SK-N-SH treated with all-trans-retinoic acid at 6 μM for 48 hours (cell line): Measurements from ENCODE around the gene WNT10A.

Experiments
- ATAC-seq: fragments of 200-7000 bp; cut with Tn5 transposase; 3 replicates; pipeline ENCODE4 v1.9.1; 2020; ENCODE audit warnings: mild to moderate bottlenecking, moderate library complexity
- ARNTL ChIP-seq: fragments of 450-650 bp; formaldehyde crosslinking; IDR thresholded peaks from 2 replicates; pipeline ENCODE4 v1.5.0; 2020; ENCODE audit warnings: low read depth, mild to moderate bottlenecking, moderate library complexity, borderline replicate concordance
- BACH2 ChIP-seq: fragments of 250-450 bp; sonication (Bioruptor Pico); IDR thresholded peaks from 2 replicates; pipeline ENCODE4 v1.9.0; 2021; ENCODE audit warnings: mild to moderate bottlenecking, borderline replicate concordance
- CSDC2 ChIP-seq: fragments of 250-450 bp; sonication (Bioruptor Pico); IDR thresholded peaks from 2 replicates; pipeline ENCODE4 v1.5.0; 2020; ENCODE audit warnings: mild to moderate bottlenecking, moderate library complexity
- ESRRG ChIP-seq: fragments of 250-450 bp; sonication (Bioruptor Pico); IDR thresholded peaks from 2 replicates; pipeline ENCODE4 v1.6.1; 2021; ENCODE audit warnings: mild to moderate bottlenecking
- GLIS3 ChIP-seq: fragments of 250-450 bp; sonication (Bioruptor Pico); IDR thresholded peaks from 2 replicates; pipeline ENCODE4 v1.5.0; 2020; ENCODE audit warnings: mild to moderate bottlenecking, moderate library complexity
- ISL1 ChIP-seq: fragments of 250-450 bp; sonication (Bioruptor Pico); IDR thresholded peaks from 2 replicates; pipeline ENCODE4 v2.1.2; 2022; ENCODE audit warnings: mild to moderate bottlenecking, moderate library complexity
- OSR1 ChIP-seq: fragments of 250-450 bp; sonication (Bioruptor Pico); IDR thresholded peaks from 2 replicates; pipeline ENCODE4 v1.8.0; 2022; ENCODE audit warnings: moderate library complexity, mild to moderate bottlenecking, inconsistent platforms
- PPARA ChIP-seq: fragments of 250-450 bp; sonication (Bioruptor Pico); IDR thresholded peaks from 2 replicates; pipeline ENCODE4 v1.5.0; 2020; ENCODE audit warnings: mild to moderate bottlenecking, borderline replicate concordance
- RARB ChIP-seq: fragments of 250-450 bp; sonication (Bioruptor Pico); IDR thresholded peaks from 2 replicates; pipeline ENCODE4 v1.8.0; 2021; ENCODE audit warnings: mild to moderate bottlenecking, moderate library complexity
- SNAI2 ChIP-seq: fragments of 250-450 bp; sonication (Bioruptor Pico); IDR thresholded peaks from 2 replicates; pipeline ENCODE4 v1.5.0; 2020; ENCODE audit warnings: mild to moderate bottlenecking, moderate library complexity
- TCF4 ChIP-seq: fragments of 250-450 bp; sonication (Bioruptor Pico); IDR thresholded peaks from 2 replicates; pipeline ENCODE4 v1.8.0; 2021; ENCODE audit warnings: mild to moderate bottlenecking, moderate library complexity, borderline replicate concordance
- TOX ChIP-seq: fragments of 250-450 bp; sonication (Bioruptor Pico); IDR thresholded peaks from 2 replicates; pipeline ENCODE4 v1.8.0; 2021; ENCODE audit warnings: mild to moderate bottlenecking, moderate library complexity, borderline replicate concordance
- ZC3H10 ChIP-seq: fragments of 250-450 bp; sonication (Bioruptor Pico); IDR thresholded peaks from 2 replicates; pipeline ENCODE4 v1.5.1; 2021; ENCODE audit warnings: mild to moderate bottlenecking, moderate library complexity
- ZFP3 ChIP-seq: fragments of 250-450 bp; sonication (Bioruptor Pico); IDR thresholded peaks from 2 replicates; pipeline ENCODE4 v1.5.0; 2020; ENCODE audit warnings: mild to moderate bottlenecking, moderate library complexity
- ZNF565 ChIP-seq: fragments of 450-650 bp; formaldehyde crosslinking; conservative IDR thresholded peaks from 2 replicates; pipeline ENCODE4 v1.5.0; 2020; ENCODE audit warnings: low read depth, mild to moderate bottlenecking, moderate library complexity
- ZNF70 ChIP-seq: fragments of 450-650 bp; formaldehyde crosslinking; IDR thresholded peaks from 2 replicates; pipeline ENCODE4 v1.5.0; 2020; ENCODE audit warnings: mild to moderate bottlenecking, moderate library complexity
- ZNF8 ChIP-seq: fragments of 450-650 bp; formaldehyde crosslinking; IDR thresholded peaks from 2 replicates; pipeline ENCODE4 v1.5.0; 2020; ENCODE audit warnings: mild to moderate bottlenecking, moderate library complexity
- TF ChIP-seq, protein P1 (sequence below): fragments of 250-450 bp; sonication (Bioruptor Pico); IDR thresholded peaks from 2 replicates; pipeline ENCODE4 v1.8.0; 2020; ENCODE audit warnings: mild to moderate bottlenecking, moderate library complexity, borderline replicate concordance
- TF ChIP-seq, protein P2 (sequence below): fragments of 250-450 bp; sonication (Bioruptor Pico); IDR thresholded peaks from 2 replicates; pipeline ENCODE4 v1.5.1; 2020; ENCODE audit warnings: low read depth, mild to moderate bottlenecking, moderate library complexity
- TF ChIP-seq, protein P3 (sequence below): fragments of 250-450 bp; sonication (Bioruptor Pico); IDR thresholded peaks from 2 replicates; pipeline ENCODE4 v1.5.1; 2021; ENCODE audit warnings: mild to moderate bottlenecking, moderate library complexity
- TF ChIP-seq, protein P4 (sequence below): fragments of 250-450 bp; sonication (Bioruptor Pico); IDR thresholded peaks from 2 replicates; pipeline ENCODE4 v1.8.0; 2021; ENCODE audit warnings: low read depth, mild to moderate bottlenecking, moderate library complexity, borderline replicate concordance
- TF ChIP-seq, protein P5 (sequence below): fragments of 250-450 bp; sonication (Bioruptor Pico); IDR thresholded peaks from 2 replicates; pipeline ENCODE4 v1.5.0; 2020; ENCODE audit warnings: mild to moderate bottlenecking, moderate library complexity

Gene WNT10A

DNA sequence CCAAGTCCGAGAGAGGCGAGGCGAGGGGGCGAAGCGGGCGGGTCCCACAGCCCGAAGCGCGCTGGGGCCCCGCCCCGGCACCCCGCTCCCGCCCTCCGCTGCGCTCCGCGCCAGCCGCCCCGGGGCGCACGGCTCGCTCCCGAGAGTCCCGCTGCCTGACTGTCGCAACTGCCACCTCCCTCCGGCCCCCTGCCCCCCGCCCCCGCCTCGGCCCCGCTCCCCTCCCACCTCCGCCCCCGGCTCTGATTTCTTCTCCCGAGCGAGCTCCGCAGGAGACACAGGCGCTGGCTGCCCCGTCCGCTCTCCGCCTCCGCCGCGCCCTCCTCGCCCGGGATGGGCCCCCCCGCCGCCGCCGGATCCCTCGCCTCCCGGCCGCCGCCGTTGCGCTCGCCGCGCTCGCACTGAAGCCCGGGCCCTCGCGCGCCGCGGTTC lies 21.1 kb upstream of the WNT10A start, which contains the start of gene WNT6 (continued):
- TF ChIP-seq, protein P1, sequence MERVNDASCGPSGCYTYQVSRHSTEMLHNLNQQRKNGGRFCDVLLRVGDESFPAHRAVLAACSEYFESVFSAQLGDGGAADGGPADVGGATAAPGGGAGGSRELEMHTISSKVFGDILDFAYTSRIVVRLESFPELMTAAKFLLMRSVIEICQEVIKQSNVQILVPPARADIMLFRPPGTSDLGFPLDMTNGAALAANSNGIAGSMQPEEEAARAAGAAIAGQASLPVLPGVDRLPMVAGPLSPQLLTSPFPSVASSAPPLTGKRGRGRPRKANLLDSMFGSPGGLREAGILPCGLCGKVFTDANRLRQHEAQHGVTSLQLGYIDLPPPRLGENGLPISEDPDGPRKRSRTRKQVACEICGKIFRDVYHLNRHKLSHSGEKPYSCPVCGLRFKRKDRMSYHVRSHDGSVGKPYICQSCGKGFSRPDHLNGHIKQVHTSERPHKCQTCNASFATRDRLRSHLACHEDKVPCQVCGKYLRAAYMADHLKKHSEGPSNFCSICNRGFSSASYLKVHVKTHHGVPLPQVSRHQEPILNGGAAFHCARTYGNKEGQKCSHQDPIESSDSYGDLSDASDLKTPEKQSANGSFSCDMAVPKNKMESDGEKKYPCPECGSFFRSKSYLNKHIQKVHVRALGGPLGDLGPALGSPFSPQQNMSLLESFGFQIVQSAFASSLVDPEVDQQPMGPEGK (CRISPR knock-in tag): no peak
- TF ChIP-seq ESRRG (CRISPR knock-in tag) (no peak), TCF4 (CRISPR knock-in tag) (no peak)

DNA sequence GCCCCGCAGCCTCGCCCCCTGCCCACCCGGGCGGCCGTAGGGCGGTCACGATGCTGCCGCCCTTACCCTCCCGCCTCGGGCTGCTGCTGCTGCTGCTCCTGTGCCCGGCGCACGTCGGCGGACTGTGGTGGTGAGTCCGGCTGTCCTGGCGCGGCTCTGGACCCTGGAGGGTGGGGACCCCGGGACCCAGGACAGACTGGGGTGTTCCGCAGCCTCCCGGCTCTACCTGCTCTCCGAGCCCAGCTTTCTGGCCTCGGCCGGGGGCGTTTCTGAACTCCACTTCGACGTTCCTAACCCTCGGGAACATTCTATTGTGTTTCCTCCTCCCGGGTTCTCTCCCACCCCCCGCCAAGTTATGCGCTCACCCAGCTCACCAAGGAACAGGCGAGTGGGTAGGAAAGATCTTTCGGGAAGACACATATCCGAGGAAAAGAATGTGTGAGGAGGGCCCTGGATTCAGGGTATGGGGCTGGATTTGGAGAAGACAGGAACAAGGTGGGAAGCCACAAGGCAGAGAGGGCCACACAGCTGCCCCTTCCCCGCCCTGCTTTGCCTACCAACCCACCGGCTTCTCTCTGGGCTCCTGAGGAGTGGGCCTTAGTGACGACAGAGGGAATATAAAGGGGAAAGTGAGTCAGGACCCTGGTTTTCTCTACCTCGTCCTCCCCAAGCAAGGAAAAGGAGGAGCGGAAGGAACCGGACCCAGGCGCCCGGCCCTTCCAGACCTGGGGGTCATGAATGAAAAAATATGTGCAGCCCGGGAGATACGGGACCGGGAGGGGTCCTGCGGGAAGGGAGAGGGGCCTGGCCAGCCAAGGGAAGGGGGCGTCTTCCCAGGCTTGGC lies 20.4 kb upstream of the WNT10A start:
- TF ChIP-seq CSDC2 (CRISPR knock-in tag): no peak
- TF ChIP-seq, protein P1 (CRISPR knock-in tag): no peak
- no peak for TF ChIP-seq OSR1 (CRISPR knock-in tag)
- no peak for TF ChIP-seq ZFP3 (CRISPR knock-in tag)
- TF ChIP-seq RARB (CRISPR knock-in tag): no peak
- TF ChIP-seq ISL1 (CRISPR knock-in tag): no peak
- TF ChIP-seq PPARA (CRISPR knock-in tag): no peak
- TF ChIP-seq TCF4 (CRISPR knock-in tag): no peak
- TF ChIP-seq, protein P2, sequence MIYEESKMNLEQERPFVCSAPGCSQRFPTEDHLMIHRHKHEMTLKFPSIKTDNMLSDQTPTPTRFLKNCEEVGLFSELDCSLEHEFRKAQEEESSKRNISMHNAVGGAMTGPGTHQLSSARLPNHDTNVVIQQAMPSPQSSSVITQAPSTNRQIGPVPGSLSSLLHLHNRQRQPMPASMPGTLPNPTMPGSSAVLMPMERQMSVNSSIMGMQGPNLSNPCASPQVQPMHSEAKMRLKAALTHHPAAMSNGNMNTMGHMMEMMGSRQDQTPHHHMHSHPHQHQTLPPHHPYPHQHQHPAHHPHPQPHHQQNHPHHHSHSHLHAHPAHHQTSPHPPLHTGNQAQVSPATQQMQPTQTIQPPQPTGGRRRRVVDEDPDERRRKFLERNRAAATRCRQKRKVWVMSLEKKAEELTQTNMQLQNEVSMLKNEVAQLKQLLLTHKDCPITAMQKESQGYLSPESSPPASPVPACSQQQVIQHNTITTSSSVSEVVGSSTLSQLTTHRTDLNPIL (CRISPR knock-in tag): no peak
- TF ChIP-seq, protein P3, sequence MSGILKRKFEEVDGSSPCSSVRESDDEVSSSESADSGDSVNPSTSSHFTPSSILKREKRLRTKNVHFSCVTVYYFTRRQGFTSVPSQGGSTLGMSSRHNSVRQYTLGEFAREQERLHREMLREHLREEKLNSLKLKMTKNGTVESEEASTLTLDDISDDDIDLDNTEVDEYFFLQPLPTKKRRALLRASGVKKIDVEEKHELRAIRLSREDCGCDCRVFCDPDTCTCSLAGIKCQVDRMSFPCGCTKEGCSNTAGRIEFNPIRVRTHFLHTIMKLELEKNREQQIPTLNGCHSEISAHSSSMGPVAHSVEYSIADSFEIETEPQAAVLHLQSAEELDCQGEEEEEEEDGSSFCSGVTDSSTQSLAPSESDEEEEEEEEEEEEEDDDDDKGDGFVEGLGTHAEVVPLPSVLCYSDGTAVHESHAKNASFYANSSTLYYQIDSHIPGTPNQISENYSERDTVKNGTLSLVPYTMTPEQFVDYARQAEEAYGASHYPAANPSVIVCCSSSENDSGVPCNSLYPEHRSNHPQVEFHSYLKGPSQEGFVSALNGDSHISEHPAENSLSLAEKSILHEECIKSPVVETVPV (CRISPR knock-in tag): no peak
- no peak for TF ChIP-seq SNAI2 (CRISPR knock-in tag)
- no peak for TF ChIP-seq ESRRG (CRISPR knock-in tag)
- no peak for TF ChIP-seq ZNF565 (CRISPR knock-in tag)
- no peak for TF ChIP-seq TOX (CRISPR knock-in tag)
- no peak for TF ChIP-seq BACH2 (CRISPR knock-in tag)
- ATAC-seq: peak; percentile 3; the same call in 1 of the 3 replicates

DNA sequence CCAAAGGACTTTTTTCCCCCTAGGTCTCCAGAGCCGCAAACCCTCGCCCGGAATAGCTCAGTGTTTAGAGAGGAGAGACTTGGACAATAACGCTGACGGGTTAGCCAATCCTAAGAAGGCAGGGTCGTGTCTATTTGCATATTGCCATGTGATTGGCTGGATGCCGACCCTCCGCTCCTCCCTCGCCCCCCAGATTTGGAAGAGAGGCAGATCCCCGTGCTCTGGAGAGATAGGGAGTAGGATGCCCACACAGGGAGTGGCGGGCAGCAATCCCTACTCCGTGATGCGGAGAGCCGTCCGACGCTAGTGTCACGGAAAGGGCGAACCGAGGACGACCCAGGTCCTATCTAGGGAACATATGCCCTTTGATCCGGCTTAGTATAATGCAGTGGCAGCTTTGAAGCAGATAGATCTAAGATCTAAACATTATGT lies 19.7 kb upstream of the WNT10A start:
- peak; percentile 81 for ATAC-seq
- TF ChIP-seq OSR1 (CRISPR knock-in tag): no peak
- TF ChIP-seq PPARA (CRISPR knock-in tag): no peak
- no peak for TF ChIP-seq CSDC2 (CRISPR knock-in tag)
- no peak for TF ChIP-seq ZC3H10 (CRISPR knock-in tag)
- TF ChIP-seq ARNTL (CRISPR knock-in tag): no peak
- TF ChIP-seq, protein P3 (CRISPR knock-in tag): no peak
- TF ChIP-seq GLIS3 (CRISPR knock-in tag): no peak
- TF ChIP-seq, protein P2 (CRISPR knock-in tag): no peak
- TF ChIP-seq BACH2 (CRISPR knock-in tag): no peak
- no peak for TF ChIP-seq ZNF70 (CRISPR knock-in tag)
- TF ChIP-seq, protein P4, sequence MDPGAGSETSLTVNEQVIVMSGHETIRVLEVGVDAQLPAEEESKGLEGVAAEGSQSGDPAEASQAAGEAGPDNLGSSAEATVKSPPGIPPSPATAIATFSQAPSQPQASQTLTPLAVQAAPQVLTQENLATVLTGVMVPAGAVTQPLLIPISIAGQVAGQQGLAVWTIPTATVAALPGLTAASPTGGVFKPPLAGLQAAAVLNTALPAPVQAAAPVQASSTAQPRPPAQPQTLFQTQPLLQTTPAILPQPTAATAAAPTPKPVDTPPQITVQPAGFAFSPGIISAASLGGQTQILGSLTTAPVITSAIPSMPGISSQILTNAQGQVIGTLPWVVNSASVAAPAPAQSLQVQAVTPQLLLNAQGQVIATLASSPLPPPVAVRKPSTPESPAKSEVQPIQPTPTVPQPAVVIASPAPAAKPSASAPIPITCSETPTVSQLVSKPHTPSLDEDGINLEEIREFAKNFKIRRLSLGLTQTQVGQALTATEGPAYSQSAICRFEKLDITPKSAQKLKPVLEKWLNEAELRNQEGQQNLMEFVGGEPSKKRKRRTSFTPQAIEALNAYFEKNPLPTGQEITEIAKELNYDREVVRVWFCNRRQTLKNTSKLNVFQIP (CRISPR knock-in tag): no peak
- TF ChIP-seq ESRRG (CRISPR knock-in tag): no peak
- TF ChIP-seq, protein P5, sequence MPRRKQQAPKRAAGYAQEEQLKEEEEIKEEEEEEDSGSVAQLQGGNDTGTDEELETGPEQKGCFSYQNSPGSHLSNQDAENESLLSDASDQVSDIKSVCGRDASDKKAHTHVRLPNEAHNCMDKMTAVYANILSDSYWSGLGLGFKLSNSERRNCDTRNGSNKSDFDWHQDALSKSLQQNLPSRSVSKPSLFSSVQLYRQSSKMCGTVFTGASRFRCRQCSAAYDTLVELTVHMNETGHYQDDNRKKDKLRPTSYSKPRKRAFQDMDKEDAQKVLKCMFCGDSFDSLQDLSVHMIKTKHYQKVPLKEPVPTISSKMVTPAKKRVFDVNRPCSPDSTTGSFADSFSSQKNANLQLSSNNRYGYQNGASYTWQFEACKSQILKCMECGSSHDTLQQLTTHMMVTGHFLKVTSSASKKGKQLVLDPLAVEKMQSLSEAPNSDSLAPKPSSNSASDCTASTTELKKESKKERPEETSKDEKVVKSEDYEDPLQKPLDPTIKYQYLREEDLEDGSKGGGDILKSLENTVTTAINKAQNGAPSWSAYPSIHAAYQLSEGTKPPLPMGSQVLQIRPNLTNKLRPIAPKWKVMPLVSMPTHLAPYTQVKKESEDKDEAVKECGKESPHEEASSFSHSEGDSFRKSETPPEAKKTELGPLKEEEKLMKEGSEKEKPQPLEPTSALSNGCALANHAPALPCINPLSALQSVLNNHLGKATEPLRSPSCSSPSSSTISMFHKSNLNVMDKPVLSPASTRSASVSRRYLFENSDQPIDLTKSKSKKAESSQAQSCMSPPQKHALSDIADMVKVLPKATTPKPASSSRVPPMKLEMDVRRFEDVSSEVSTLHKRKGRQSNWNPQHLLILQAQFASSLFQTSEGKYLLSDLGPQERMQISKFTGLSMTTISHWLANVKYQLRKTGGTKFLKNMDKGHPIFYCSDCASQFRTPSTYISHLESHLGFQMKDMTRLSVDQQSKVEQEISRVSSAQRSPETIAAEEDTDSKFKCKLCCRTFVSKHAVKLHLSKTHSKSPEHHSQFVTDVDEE (CRISPR knock-in tag): no peak
- no peak for TF ChIP-seq ZFP3 (CRISPR knock-in tag)
- TF ChIP-seq ZNF8 (CRISPR knock-in tag): no peak
